HEK293 (cell line): Measurements from ENCODE around the gene WRAP73.

Source experiments
- CTCF ChIA-PET: fragments of 350-600 bp; formaldehyde crosslinking; extraction: SDS; loops from one replicate; lab custom pipeline; 2021; ENCODE audit warnings: antibody characterized with exemption; lab: Yijun Ruan, JAX
- POLR2A ChIA-PET: fragments of 300-600 bp; formaldehyde crosslinking; extraction: SDS; loops from one replicate; lab custom pipeline; 2020; ENCODE audit warnings: antibody characterized with exemption, inconsistent platforms; lab: Yijun Ruan, JAX
- H3K27ac ChIP-seq: fragments of 200-500 bp; sonication (Bioruptor generic); 2 replicates; pipeline ENCODE4 v1.5.1; 2014; ENCODE audit warnings: low read depth, low read length, control low read depth, inconsistent platforms; ENCODE audit errors: extremely low read depth
- H3K36me3 ChIP-seq, 2 experiments: fragments of 200-500 bp in 1 of 2; sonication (Bioruptor generic) in 1 of 2; 1 replicate in 1 of 2; 2 replicates in 1 of 2; pipeline ENCODE4 v1.5.1; 2014 to 2017; ENCODE audit warnings: inconsistent platforms in 2 of 2, low read length in 2 of 2; ENCODE audit not compliant: control insufficient read depth in 2 of 2, insufficient read depth in 1 of 2
- H3K4me1 ChIP-seq: fragments of 200-500 bp; sonication (Bioruptor generic); 2 replicates; pipeline ENCODE4 v1.5.1; 2014; ENCODE audit warnings: mild to moderate bottlenecking, low read length, inconsistent platforms; ENCODE audit not compliant: control insufficient read depth, insufficient read depth
- H3K4me3 ChIP-seq: 2 replicates; pipeline ENCODE4 v1.5.1; 2011; ENCODE audit warnings: low read depth, mild to moderate bottlenecking, control low read depth, low read length, moderate library complexity
- H3K9me3 ChIP-seq: fragments of 200-500 bp; sonication (Bioruptor generic); 2 replicates; pipeline ENCODE4 v1.5.1; 2014; ENCODE audit warnings: low read depth, low read length, inconsistent platforms; ENCODE audit not compliant: control insufficient read depth, insufficient read depth
- AEBP2 ChIP-seq: fragments of 450-650 bp; formaldehyde crosslinking; IDR thresholded peaks from 2 replicates; pipeline ENCODE4 v1.5.1; 2016; ENCODE audit warnings: missing biosample characterization, missing genetic modification characterization, borderline replicate concordance
- EGR2 ChIP-seq: fragments of 450-650 bp; formaldehyde crosslinking; IDR thresholded peaks from 2 replicates; pipeline ENCODE4 v1.5.1; 2016; ENCODE audit warnings: low read depth, missing biosample characterization, missing genetic modification characterization
- GLI2 ChIP-seq: fragments of 450-650 bp; formaldehyde crosslinking; IDR thresholded peaks from 2 replicates; pipeline ENCODE4; 2017; ENCODE audit warnings: missing biosample characterization, missing genetic modification characterization, low read depth, borderline replicate concordance
- MZF1 ChIP-seq: fragments of 450-650 bp; formaldehyde crosslinking; IDR thresholded peaks from 2 replicates; pipeline ENCODE4 v1.5.1; 2017; ENCODE audit warnings: missing biosample characterization, missing genetic modification characterization, borderline replicate concordance
- SETDB1 ChIP-seq: IDR thresholded peaks from one replicate; pipeline ENCODE4 v1.6.1; 2017; ENCODE audit warnings: mild to moderate bottlenecking, low read length, moderate library complexity, mixed read lengths; ENCODE audit not compliant: insufficient read length
- TRIM28 ChIP-seq: IDR thresholded peaks from 2 replicates; pipeline ENCODE4 v1.6.1; 2011; ENCODE audit warnings: low read length, control low read depth, borderline replicate concordance
- YY1 ChIP-seq: fragments of 450-650 bp; formaldehyde crosslinking; IDR thresholded peaks from 2 replicates; pipeline ENCODE4 v1.5.1; 2018; ENCODE audit warnings: missing biosample characterization, missing genetic modification characterization
- ZFHX2 ChIP-seq: fragments of 450-650 bp; formaldehyde crosslinking; conservative IDR thresholded peaks from 2 replicates; pipeline ENCODE4 v1.5.1; 2016; ENCODE audit warnings: missing biosample characterization, missing genetic modification characterization
- ZFP3 ChIP-seq: fragments of 450-650 bp; formaldehyde crosslinking; IDR thresholded peaks from 2 replicates; pipeline ENCODE4 v1.5.1; 2016; ENCODE audit warnings: low read depth, missing biosample characterization, missing genetic modification characterization
- ZNF140 ChIP-seq: fragments of 450-650 bp; formaldehyde crosslinking; IDR thresholded peaks from 2 replicates; pipeline ENCODE4 v1.5.1; 2016; ENCODE audit warnings: missing biosample characterization, missing genetic modification characterization
- ZNF184 ChIP-seq: fragments of 450-650 bp; IDR thresholded peaks from 2 replicates; pipeline ENCODE4 v1.5.1; 2018; ENCODE audit warnings: missing biosample characterization, mild to moderate bottlenecking, missing genetic modification characterization
- ZNF248 ChIP-seq: fragments of 450-650 bp; formaldehyde crosslinking; IDR thresholded peaks from 2 replicates; pipeline ENCODE4 v1.5.1; 2017; ENCODE audit warnings: missing biosample characterization, missing genetic modification characterization
- ZNF37A ChIP-seq: fragments of 450-650 bp; IDR thresholded peaks from 2 replicates; pipeline ENCODE4 v1.5.1; 2018; ENCODE audit warnings: missing biosample characterization, missing genetic modification characterization
- ZNF426 ChIP-seq: fragments of 450-650 bp; formaldehyde crosslinking; IDR thresholded peaks from 2 replicates; pipeline ENCODE4 v1.5.1; 2017; ENCODE audit warnings: missing biosample characterization, missing genetic modification characterization, mild to moderate bottlenecking, inconsistent platforms, moderate library complexity
- ZNF48 ChIP-seq: fragments of 450-650 bp; formaldehyde crosslinking; IDR thresholded peaks from 2 replicates; pipeline ENCODE4 v1.5.1; 2016; ENCODE audit warnings: missing biosample characterization, missing genetic modification characterization
- ZNF510 ChIP-seq: fragments of 450-650 bp; formaldehyde crosslinking; IDR thresholded peaks from 2 replicates; pipeline ENCODE4 v1.5.1; 2018; ENCODE audit warnings: mild to moderate bottlenecking, missing genetic modification characterization, missing biosample characterization; ENCODE audit not compliant: insufficient replicate concordance
- ZNF558 ChIP-seq: fragments of 450-650 bp; formaldehyde crosslinking; IDR thresholded peaks from 2 replicates; pipeline ENCODE4 v1.5.1; 2016; ENCODE audit warnings: missing biosample characterization, missing genetic modification characterization
- ZNF701 ChIP-seq: fragments of 450-650 bp; formaldehyde crosslinking; IDR thresholded peaks from 2 replicates; pipeline ENCODE4 v1.5.1; 2016; ENCODE audit warnings: missing biosample characterization, missing genetic modification characterization
- ZNF785 ChIP-seq: fragments of 450-650 bp; formaldehyde crosslinking; IDR thresholded peaks from 2 replicates; pipeline ENCODE4 v1.5.1; 2016; ENCODE audit warnings: missing biosample characterization, missing genetic modification characterization
- TF ChIP-seq, protein P1 (sequence below): fragments of 450-650 bp; formaldehyde crosslinking; optimal IDR thresholded peaks from 2 replicates; pipeline ENCODE3; 2016; ENCODE audit warnings: missing biosample characterization, mild to moderate bottlenecking, missing genetic modification characterization
- TF ChIP-seq, protein P2 (sequence below): fragments of 450-650 bp; IDR thresholded peaks from 2 replicates; pipeline ENCODE4 v1.5.1; 2018; ENCODE audit warnings: missing biosample characterization, mild to moderate bottlenecking, missing genetic modification characterization

WRAP73 gene

GRCh38 chr1:3598522-3599285, 51.2 kb downstream of the WRAP73 start:
- ChIA-PET POLR2A (interaction anchor here (0.7 kb wide), 1 partner anchor 10 kb away, joined by 3 read pairs; no protein-coding TSS in a partner anchor), CTCF (interaction anchor here (1.2 to 1.4 kb wide), 2 partner anchors 20 to 146 kb away, joined by 3 to 5 read pairs; no protein-coding TSS in a partner anchor)
- H3K36me3 ChIP-seq, result no peaks in the 10 kb centered on the region
- no peak overlapping the region for H3K4me3 ChIP-seq
- H3K27ac ChIP-seq, result no peak overlapping the region
- TF ChIP-seq ZNF558, result no peak
- no peak for TF ChIP-seq ZNF37A (tag by site-specific recombination)
- TF ChIP-seq AEBP2, result no peak
- TF ChIP-seq SETDB1, result no peak
- no peak for TF ChIP-seq ZFP3
- TF ChIP-seq ZNF785 (tag by site-specific recombination), result no peak
- no peak for TF ChIP-seq EGR2 (tag by site-specific recombination)
- no peaks in the 10 kb centered on the region for H3K4me1 ChIP-seq
- no peaks in the 10 kb centered on the region for H3K9me3 ChIP-seq

DNA sequence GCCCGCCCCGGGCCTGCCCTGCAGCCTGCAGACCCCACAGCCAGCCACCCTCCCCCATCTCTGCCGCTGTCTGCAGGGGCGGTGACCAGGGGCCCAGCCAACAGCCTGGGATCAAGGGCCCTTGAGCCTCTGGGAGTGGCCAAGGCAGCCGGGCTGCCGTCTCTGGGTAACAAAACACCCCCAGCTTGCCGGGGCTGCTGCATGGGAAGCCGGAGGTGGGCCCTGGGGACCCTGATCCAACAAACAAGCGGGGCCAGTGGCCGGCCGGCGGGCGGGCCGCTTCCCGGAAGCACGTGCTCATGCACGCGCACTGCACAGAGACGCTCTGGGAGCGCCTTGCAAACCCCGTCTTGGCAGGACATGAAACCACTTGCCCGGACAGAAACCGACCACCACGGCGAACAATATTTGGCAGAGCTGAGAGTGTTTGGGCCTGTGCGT, 51.8 kb downstream of the WRAP73 start:
- Histone ChIP-seq H3K4me3 (no peak overlapping the region), H3K27ac (no peak overlapping the region), H3K9me3 (no peaks in the 10 kb centered on the region), H3K36me3 (no peaks in the 10 kb centered on the region), H3K4me1 (no peaks in the 10 kb centered on the region)
- ChIA-PET CTCF (interaction anchor here (1.2 to 1.6 kb wide), 4 partner anchors 9 to 145 kb away, joined by 3 to 6 read pairs (median 4); no protein-coding TSS in a partner anchor), POLR2A (interaction anchor here (0.7 kb wide), 1 partner anchor 9 kb away, joined by 3 read pairs; no protein-coding TSS in a partner anchor)
- TF ChIP-seq MZF1 (tag by site-specific recombination) (no peak), ZNF426 (no peak), TRIM28 (no peak), ZFHX2 (tag by site-specific recombination) (no peak), YY1 (tag by site-specific recombination) (no peak), ZNF510 (tag by site-specific recombination) (no peak), ZNF701 (tag by site-specific recombination) (no peak), ZNF184 (no peak), ZNF48 (tag by site-specific recombination) (no peak), ZNF140 (no peak), GLI2 (no peak), ZNF248 (tag by site-specific recombination) (no peak)
- TF ChIP-seq, protein P1, sequence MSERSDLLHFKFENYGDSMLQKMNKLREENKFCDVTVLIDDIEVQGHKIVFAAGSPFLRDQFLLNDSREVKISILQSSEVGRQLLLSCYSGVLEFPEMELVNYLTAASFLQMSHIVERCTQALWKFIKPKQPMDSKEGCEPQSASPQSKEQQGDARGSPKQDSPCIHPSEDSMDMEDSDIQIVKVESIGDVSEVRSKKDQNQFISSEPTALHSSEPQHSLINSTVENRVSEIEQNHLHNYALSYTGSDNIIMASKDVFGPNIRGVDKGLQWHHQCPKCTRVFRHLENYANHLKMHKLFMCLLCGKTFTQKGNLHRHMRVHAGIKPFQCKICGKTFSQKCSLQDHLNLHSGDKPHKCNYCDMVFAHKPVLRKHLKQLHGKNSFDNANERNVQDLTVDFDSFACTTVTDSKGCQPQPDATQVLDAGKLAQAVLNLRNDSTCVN (tag by site-specific recombination), result no peak
- TF ChIP-seq, protein P2, sequence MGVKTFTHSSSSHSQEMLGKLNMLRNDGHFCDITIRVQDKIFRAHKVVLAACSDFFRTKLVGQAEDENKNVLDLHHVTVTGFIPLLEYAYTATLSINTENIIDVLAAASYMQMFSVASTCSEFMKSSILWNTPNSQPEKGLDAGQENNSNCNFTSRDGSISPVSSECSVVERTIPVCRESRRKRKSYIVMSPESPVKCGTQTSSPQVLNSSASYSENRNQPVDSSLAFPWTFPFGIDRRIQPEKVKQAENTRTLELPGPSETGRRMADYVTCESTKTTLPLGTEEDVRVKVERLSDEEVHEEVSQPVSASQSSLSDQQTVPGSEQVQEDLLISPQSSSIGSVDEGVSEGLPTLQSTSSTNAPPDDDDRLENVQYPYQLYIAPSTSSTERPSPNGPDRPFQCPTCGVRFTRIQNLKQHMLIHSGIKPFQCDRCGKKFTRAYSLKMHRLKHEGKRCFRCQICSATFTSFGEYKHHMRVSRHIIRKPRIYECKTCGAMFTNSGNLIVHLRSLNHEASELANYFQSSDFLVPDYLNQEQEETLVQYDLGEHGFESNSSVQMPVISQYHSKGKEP (tag by site-specific recombination), result no peak
